ENCODE measurements around the gene SLC8A1. TPM values are rescaled to one million over a fixed set of nuclear protein-coding genes. Genes with fewer than 3 reads are reported as not detected.

The SLC8A1 gene
- total RNA-seq, 2 experiments from 2014 or later: 0.47 to 0.59 TPM

GRCh38 chr2:40394031-40394430, 57.9 kb downstream of the SLC8A1 start:
- Mint-ChIP-seq H3K9me3 (no peaks in the 10 kb centered on the region), H3K4me3 (no peak overlapping the region), H3K27ac (no peak overlapping the region), H3K27me3 (no peaks in the 10 kb centered on the region), H3K36me3 (ENCODE audit: low read depth) (no peaks in the 10 kb centered on the region), H3K4me1 (ENCODE audit: low read depth) (no peaks in the 10 kb centered on the region)
- CTCF ChIA-PET: no interaction called here
- intact Hi-C loops (cut with DNase I, micrococcal nuclease): no loop called here
- POLR2A ChIA-PET: no interaction called here
- Histone ChIP-seq H3K36me3 (ENCODE audit: insufficient read depth, low read length) (no peaks in the 10 kb centered on the region), H3K27ac (ENCODE audit: low read depth in 1 of 2, low read length in 2 of 2) (no peak overlapping the region), H3K27me3 (ENCODE audit: control insufficient read depth in 1 of 2, insufficient read depth in 2 of 2, low read length in 2 of 2) (no peaks in the 10 kb centered on the region), H3K4me3 (ENCODE audit: low read length) (no peak overlapping the region), H3K4me1 (ENCODE audit: insufficient read depth, low read length) (no peaks in the 10 kb centered on the region), H3K9me3 (ENCODE audit: control insufficient read depth in 1 of 2, insufficient read depth in 1 of 2, low read length in 2 of 2) (no peaks in the 10 kb centered on the region)
- no peak for ATAC-seq (ENCODE audit: poor library complexity)
- DNase-seq: no peak
- TF ChIP-seq CTCF (IDR thresholded peaks at IDR 0.05): no peak

DNA sequence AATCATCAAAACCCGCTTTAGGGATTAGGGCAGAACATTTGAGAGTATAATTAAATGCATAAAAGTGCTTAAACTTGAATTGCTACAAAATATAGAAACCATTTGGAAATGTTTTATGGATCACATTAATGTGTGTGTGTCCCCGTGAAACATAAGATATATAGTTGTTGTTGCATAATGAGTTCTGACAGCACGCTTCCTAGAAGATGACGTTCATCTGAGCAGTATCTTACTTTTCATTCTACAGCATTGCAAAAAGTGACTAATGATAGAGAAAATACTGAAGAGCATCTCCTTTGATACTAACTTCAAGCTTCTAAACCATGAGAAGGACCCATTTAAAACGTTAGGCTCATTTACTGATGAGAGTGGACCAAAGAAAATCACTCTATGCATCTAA, 63.7 kb downstream of the SLC8A1 start:
- Mint-ChIP-seq H3K9me3 (no peaks in the 10 kb centered on the region), H3K36me3 (ENCODE audit: low read depth) (no peaks in the 10 kb centered on the region), H3K4me1 (ENCODE audit: low read depth) (no peaks in the 10 kb centered on the region), H3K27ac (no peak overlapping the region), H3K4me3 (no peak overlapping the region), H3K27me3 (no peaks in the 10 kb centered on the region)
- CTCF ChIA-PET: no interaction called here
- intact Hi-C loops (cut with DNase I, micrococcal nuclease): no loop called here
- ATAC-seq (ENCODE audit: poor library complexity): no peak
- no peak overlapping the region for H3K4me3 ChIP-seq (ENCODE audit: low read length)
- no peaks in the 10 kb centered on the region for H3K36me3 ChIP-seq (ENCODE audit: insufficient read depth, low read length)
- H3K4me1 ChIP-seq (ENCODE audit: insufficient read depth, low read length): no peaks in the 10 kb centered on the region
- POLR2A ChIA-PET: no interaction called here
- no peaks in the 10 kb centered on the region for H3K9me3 ChIP-seq (ENCODE audit: control insufficient read depth in 1 of 2, insufficient read depth in 1 of 2, low read length in 2 of 2)
- no peaks in the 10 kb centered on the region for H3K27me3 ChIP-seq (ENCODE audit: control insufficient read depth in 1 of 2, insufficient read depth in 2 of 2, low read length in 2 of 2)
- no peak overlapping the region for H3K27ac ChIP-seq (ENCODE audit: low read depth in 1 of 2, low read length in 2 of 2)
- peak in 1 of 14 experiments; percentile 4 for DNase-seq
- no peak for TF ChIP-seq CTCF (IDR thresholded peaks at IDR 0.05)

- Mint-ChIP-seq H3K4me3 (no peak overlapping the region), H3K9me3 (peaks cover 5% of the 10 kb centered on the region), H3K27ac (no peak overlapping the region), H3K4me1 (ENCODE audit: low read depth) (no peaks in the 10 kb centered on the region), H3K27me3 (no peaks in the 10 kb centered on the region), H3K36me3 (ENCODE audit: low read depth) (no peaks in the 10 kb centered on the region)
- ChIA-PET CTCF (no interaction called here), POLR2A (no interaction called here)
- Histone ChIP-seq H3K36me3 (ENCODE audit: insufficient read depth, low read length) (no peaks in the 10 kb centered on the region), H3K27me3 (ENCODE audit: control insufficient read depth in 1 of 2, insufficient read depth in 2 of 2, low read length in 2 of 2) (no peaks in the 10 kb centered on the region), H3K4me3 (ENCODE audit: low read length) (no peak overlapping the region), H3K9me3 (ENCODE audit: control insufficient read depth in 1 of 2, insufficient read depth in 1 of 2, low read length in 2 of 2) (no peaks in the 10 kb centered on the region), H3K27ac (ENCODE audit: low read depth in 1 of 2, low read length in 2 of 2) (no peak overlapping the region), H3K4me1 (ENCODE audit: insufficient read depth, low read length) (no peaks in the 10 kb centered on the region)
- intact Hi-C loops (cut with DNase I, micrococcal nuclease): no loop called here
- TF ChIP-seq CTCF (IDR thresholded peaks at IDR 0.05): no peak
- ATAC-seq (ENCODE audit: poor library complexity) (no peak), DNase-seq (no peak)
These were observed 65.7 kb downstream of the SLC8A1 start for GRCh38 chr2:40386177-40386576.
